ENCODE data around the gene FRY.

DNA sequence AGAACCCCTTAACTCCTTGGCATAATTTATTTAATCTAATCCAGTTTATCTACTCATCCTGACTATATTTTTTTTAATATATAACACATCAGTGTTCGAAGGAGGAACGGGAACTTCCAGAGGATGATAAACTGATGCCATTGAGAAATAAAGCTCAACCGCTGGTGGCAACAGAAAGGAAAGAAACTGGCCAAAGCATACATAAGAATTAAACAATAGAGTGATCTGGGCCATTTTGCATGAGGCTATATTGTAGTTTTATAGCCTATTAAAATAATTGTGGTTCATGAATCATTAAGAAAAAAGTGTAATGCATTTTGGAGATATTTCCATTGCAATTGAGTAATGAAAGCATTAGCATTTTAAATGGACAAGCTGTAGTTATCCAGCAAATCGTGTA, 94.2 kb downstream of the FRY start:
- TF ChIP-seq CHCHD3 (CRISPR knock-in tag; IDR thresholded peaks at IDR 0.05): no peak
- TF ChIP-seq POLR2AphosphoS5 (IDR thresholded peaks at IDR 0.05; ENCODE audit: control insufficient read depth, insufficient read depth, low read depth, low read length): no peak
- TF ChIP-seq NRF1 (conservative IDR thresholded peaks at IDR 0.05 in 1 of 2, IDR thresholded peaks at IDR 0.05 in 1 of 2): no peak

Data from K562 (cell line).